ENCODE measurements around the gene CDC5L. TPM values are rescaled to one million over a fixed set of nuclear protein-coding genes. Genes with fewer than 3 reads are reported as not detected.
"Not testable (repeated sequence)": the region's sequence is repeated elsewhere in the genome, so short reads cannot be mapped to it uniquely, and the experiment has no call there.

Gene CDC5L
- total and polyA plus RNA-seq, 8 donors: 2.9 to 11.4 (median 7.5) TPM

DNA sequence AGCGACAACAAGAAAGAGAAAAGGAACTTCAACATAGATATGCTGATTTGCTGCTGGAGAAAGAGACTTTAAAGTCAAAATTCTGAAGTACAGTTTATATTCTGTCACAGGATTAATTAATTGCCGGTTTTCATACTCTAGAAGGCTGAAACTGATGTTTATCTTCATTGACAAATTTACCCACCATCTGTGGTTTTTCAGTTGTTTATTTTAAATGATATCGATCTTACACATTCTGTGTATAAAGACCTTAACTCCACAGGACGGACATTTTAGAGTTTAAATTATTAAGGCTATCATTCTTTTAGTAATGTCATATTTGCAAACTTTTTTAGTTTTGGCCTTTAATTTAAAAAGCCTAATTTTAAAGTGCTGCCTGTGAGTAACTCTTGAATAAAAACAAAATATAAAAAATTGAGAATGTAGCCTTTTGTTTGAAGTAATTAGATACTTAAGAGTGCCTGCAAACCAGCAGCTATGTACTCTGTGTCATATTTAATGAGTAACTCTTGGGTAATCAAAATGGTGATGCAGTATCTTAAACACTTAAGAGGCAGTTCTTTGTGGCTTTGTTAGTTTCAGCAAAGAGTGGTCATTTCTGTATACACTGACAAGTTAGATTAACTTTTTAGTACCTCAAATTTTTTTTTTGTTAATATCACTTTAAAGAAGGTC, 59.3 kb downstream of the CDC5L start:
- TF ChIP-seq CTCF (IDR thresholded peaks at IDR 0.05): no peak
- peak overlapping the region in 2 of 4 donors; percentile 56 to 61 for H3K27ac ChIP-seq
- H3K4me3 ChIP-seq: no peak overlapping the region
- no peaks in the 10 kb centered on the region for H3K9me3 ChIP-seq
- 16 to 18% methylated on average over 4 of the region's 4 CpGs for WGBS, 2 donors
- no peaks in the 10 kb centered on the region for H3K36me3 ChIP-seq
- DNase-seq (no peak), FAIRE-seq (no peak), ATAC-seq (peak; percentile 86 to 94 (median 93))
- intact Hi-C loops (cut with DNase I): no loop called here
- H3K4me1 ChIP-seq: peaks cover 16 to 29% (median 19%) of the 10 kb centered on the region in 3 donors
- no peaks in the 10 kb centered on the region for H3K27me3 ChIP-seq

DNA sequence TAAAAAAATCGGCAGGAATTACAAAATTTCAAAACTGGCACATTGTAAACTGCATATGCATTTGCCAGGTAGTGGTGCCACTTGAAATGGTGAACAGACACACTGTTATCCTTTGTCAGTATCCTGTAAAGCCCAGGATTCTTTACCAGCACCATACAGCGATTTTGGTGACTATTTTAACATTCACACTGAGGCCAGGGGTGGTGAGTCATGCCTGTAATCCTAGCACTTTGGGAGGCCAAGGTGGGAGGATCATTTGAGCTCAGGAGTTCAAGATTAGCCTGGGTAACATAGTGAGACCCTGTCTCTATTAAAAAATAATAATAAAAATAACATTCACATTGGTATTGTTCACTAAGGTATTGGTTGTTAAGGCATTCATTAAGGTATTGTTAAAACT, 61.7 kb downstream of the CDC5L start:
- H3K9me3 ChIP-seq; H3K27ac ChIP-seq; H3K27me3 ChIP-seq; H3K4me3 ChIP-seq; FAIRE-seq; H3K36me3 ChIP-seq; DNase-seq; intact Hi-C loops (cut with DNase I); ATAC-seq: not testable (repeated sequence)
- peaks cover 16 to 29% (median 19%) of the 10 kb centered on the region in 3 donors for H3K4me1 ChIP-seq
- WGBS, 2 donors: 87 to 88% methylated on average over 2 of the region's 2 CpGs

DNA sequence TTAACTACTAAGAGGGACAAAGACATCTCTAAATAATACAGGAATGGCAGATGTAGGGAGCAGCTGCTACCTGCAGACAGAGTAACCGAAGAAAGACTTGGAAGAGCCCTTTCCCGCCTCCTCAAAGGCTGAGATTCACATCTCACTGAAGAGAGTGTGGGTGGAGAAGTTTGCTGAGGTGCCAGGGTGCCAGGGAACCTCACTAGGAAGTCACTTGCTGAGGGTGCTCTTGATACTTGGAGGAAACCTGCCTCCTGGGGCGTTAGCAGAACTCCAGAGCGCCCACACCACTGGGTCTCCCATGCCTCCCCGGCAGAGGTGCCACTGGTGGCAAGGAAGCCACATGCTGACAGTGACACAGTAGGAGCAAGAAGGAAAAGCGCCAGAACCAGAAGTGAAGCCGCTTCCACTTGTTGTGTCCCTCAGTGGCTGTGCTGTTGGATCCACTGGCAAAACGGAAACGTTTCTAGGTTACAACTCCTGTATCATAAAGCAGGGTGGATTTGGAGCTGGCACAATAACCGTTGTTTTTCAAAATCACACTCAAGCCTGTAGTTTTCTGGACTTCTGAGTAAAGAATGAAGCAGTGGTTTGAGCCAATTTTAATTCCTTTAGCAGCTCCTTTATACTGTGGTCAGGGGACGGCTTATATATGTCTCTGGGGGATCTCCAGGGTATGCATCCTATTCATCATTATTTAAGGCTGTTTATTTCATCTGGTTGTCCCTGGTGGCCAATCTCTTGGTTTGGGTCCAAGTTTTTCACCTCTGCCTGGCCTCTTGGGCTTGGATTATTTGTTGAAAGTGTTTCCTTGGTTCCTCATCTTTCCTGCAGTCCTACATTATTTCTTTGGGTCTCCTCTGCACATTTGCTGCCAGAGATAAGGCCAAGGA, 64.5 kb downstream of the CDC5L start:
- Histone ChIP-seq H3K4me1 (peaks cover 0 to 9% (median 9%) of the 10 kb centered on the region in 3 donors), H3K9me3 (no peaks in the 10 kb centered on the region), H3K36me3 (no peaks in the 10 kb centered on the region), H3K27ac (no peak overlapping the region), H3K27me3 (no peaks in the 10 kb centered on the region), H3K4me3 (no peak overlapping the region)
- ATAC-seq (no peak), FAIRE-seq (no peak), DNase-seq (no peak)
- no peak for TF ChIP-seq CTCF (IDR thresholded peaks at IDR 0.05)
- 89 to 93% methylated on average over 11 of the region's 11 CpGs for WGBS, 2 donors
- intact Hi-C loops (cut with DNase I): no loop called here

DNA sequence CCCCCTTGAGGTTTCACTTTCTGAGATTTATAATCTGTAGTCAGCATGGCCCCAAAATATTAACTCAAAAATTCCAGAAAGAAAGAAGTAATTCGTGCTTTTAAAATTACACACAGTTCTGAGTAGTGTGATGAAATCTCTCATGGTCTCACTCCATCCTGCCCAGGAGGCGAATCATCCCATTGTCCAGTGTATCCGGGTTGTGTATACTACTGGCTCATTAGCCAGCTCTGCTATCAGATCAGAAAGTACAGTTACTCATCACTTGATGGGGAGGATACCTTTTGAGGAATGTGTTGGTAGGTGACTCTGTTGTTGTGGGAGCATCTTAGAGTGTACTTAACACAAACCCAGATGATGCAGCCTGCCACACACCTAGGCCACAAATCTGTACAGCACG, 65.2 kb downstream of the CDC5L start:
- intact Hi-C loops (cut with DNase I): no loop called here
- WGBS, 2 donors: 87 to 91% methylated on average over 4 of the region's 4 CpGs
- Histone ChIP-seq H3K4me1 (peaks cover 0 to 3% (median 3%) of the 10 kb centered on the region in 3 donors), H3K27me3 (no peaks in the 10 kb centered on the region), H3K36me3 (no peaks in the 10 kb centered on the region), H3K27ac (no peak overlapping the region), H3K4me3 (no peak overlapping the region), H3K9me3 (no peaks in the 10 kb centered on the region)
- ATAC-seq (no peak), DNase-seq (no peak), FAIRE-seq (no peak)
- TF ChIP-seq CTCF (IDR thresholded peaks at IDR 0.05): no peak

DNA sequence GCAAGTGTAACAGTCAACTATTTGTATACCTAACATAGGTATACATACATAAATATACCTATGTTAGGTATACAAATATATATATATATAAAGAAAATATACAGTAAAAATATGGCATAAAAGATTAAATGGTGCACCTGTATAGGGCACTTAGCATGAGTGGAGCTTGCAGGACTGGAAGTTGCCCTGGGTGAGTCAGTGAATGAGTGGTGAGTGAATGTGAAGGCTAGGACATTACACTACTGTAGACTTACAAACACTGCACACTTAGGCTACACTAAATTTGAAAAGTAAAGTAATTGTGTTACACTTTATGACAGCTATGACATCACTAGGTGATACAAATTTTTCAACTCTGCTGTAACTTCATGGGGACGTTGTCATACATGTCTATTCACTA, 65.6 kb downstream of the CDC5L start:
- Histone ChIP-seq H3K36me3 (no peaks in the 10 kb centered on the region), H3K27ac (no peak overlapping the region), H3K9me3 (no peaks in the 10 kb centered on the region), H3K27me3 (no peaks in the 10 kb centered on the region), H3K4me3 (no peak overlapping the region), H3K4me1 (peaks cover 0 to 3% (median 0%) of the 10 kb centered on the region in 3 donors)
- WGBS, 2 donors: 76 to 80% methylated on average over 1 of the region's 1 CpG
- no peak for TF ChIP-seq CTCF (IDR thresholded peaks at IDR 0.05)
- FAIRE-seq (no peak), ATAC-seq (no peak), DNase-seq (no peak)
- intact Hi-C loops (cut with DNase I): no loop called here
